Activated CD8-positive, alpha-beta memory T cell treated with anti-CD3 and anti-CD28 coated beads, Interleukin-2, amount 50 U/mL, for 1 hour (primary cell): Measurements from ENCODE around the gene SCYGR4.
"Not testable (repeated sequence)": the region's sequence is repeated elsewhere in the genome, so short reads cannot be mapped to it uniquely, and the experiment has no call there.

Experiments used
- DNase-seq: peaks from one replicate; pipeline ENCODE4 v3.0.0-alpha.2; 2020; ENCODE audit errors: extremely low read depth

Gene SCYGR4

GRCh38 chr2:227666631-227667170, 49.4 kb downstream of the SCYGR4 start, which contains the start of gene SCYGR5:
SCYGR5 (plus strand) TSS chr2:227666804; CDS start chr2:227666804, 0 bp downstream.
- not testable (repeated sequence) for DNase-seq
